ENCODE data around the gene RLN1. TPM values are rescaled to one million over a fixed set of nuclear protein-coding genes. Genes with fewer than 3 reads are reported as not detected.
A peak's percentile ranks its signal among the peaks of the same experiment; 100 is the strongest.
"Not testable (repeated sequence)": the region's sequence is repeated elsewhere in the genome, so short reads cannot be mapped to it uniquely, and the experiment has no call there.

Gene RLN1
- total RNA-seq (2013; cell fraction: nucleolus; rRNA removed): 4.5 and 4.6 TPM in 2 replicates
- 1.1 and 2.0 TPM in 2 replicates for total RNA-seq (2014; rRNA removed)
- 1.5 and 1.6 TPM in 2 replicates for total RNA-seq (2014; rRNA removed; fragmentation: Illumina TruSeq; extraction: Trizol)
- total RNA-seq (2021): 0.80 and 0.90 TPM in 2 replicates
- not detected for polyA plus RNA-seq (2011; ENCODE audit: low read depth)
- polyA plus RNA-seq (2011; rRNA removed): 1.6 and 2.4 TPM in 2 replicates
- polyA plus RNA-seq (2011; cell fraction: cytosol; rRNA removed): 0.72 and 1.2 TPM in 2 replicates
- 0.61 and 0.79 TPM in 2 replicates for polyA plus RNA-seq (2011; cell fraction: nucleus; rRNA removed)
- 0.56 and 0.91 TPM in 2 replicates for polyA plus RNA-seq (2012)
- polyA plus RNA-seq (2014; fragmentation: Illumina TruSeq; extraction: Trizol): 0.82 and 1.6 TPM in 2 replicates
- polyA plus RNA-seq (2014; fragmentation: Nextera tagmentation; extraction: Ambion mirVana): 1 to 10 TPM; 2.7 to 2.8 TPM
- 0.71 and 1.7 TPM in 2 replicates for polyA plus RNA-seq (2014; rRNA removed)
- polyA plus RNA-seq (2016; fragmentation: Nextera tagmentation; extraction: Ambion mirVana): 1 to 10 TPM; 2.4 TPM
- polyA minus RNA-seq (2011; rRNA and poly(A)+ RNA removed): 1.0 and 1.2 TPM in 2 replicates
- polyA minus RNA-seq (2011; cell fraction: cytosol; rRNA and poly(A)+ RNA removed): 1.2 TPM in 1 of 2 replicates, not detected in the other
- 0.73 and 0.86 TPM in 2 replicates for polyA minus RNA-seq (2011; cell fraction: nucleus; rRNA and poly(A)+ RNA removed)
- Bru-seq, nascent RNA: percentile 43 among the genes with signal in this experiment
- BruChase-seq, experiment 1, labeled RNA remaining after a 6-hour chase: percentile 41 among the genes with signal in this experiment
- BruChase-seq, experiment 2, labeled RNA remaining after a 2-hour chase: percentile 33 among the genes with signal in this experiment
- long read RNA-seq, experiment 1, partial matches to known transcripts: 0 of 1 reads
- long read RNA-seq, experiment 1, other reads (novel, unspliced or antisense): 0 of 1 reads
- long read RNA-seq, experiment 2, transcript RLN1-202 (2 exons, 764 nt): major isoform, 6 of 7 reads
- long read RNA-seq, experiment 2, partial matches to known transcripts: 0 of 7 reads
- long read RNA-seq, experiment 2, other reads (novel, unspliced or antisense): 1 of 7 reads

GRCh38 chr9:5338992-5339981 is at the start of gene RLN1:
Gene RLN1 (minus strand): TSS chr9:5339876. CDS start chr9:5339746, 130 bp downstream.
- H3K27me3 ChIP-seq (replicated peaks in 1 of 2; ENCODE audit: control insufficient read depth in 2 of 2, insufficient read depth in 2 of 2, low read length in 1 of 2); DNase-seq (ENCODE audit: low read depth, low spot score); in situ Hi-C loops (cut with MboI); H3K27ac ChIP-seq (ENCODE audit: control insufficient read depth, insufficient read depth); RAD21 ChIA-PET (ENCODE audit: unreplicated experiment); H3K4me1 ChIP-seq (ENCODE audit: control insufficient read depth, insufficient read depth, low read length); SMC1A ChIA-PET (ENCODE audit: uncharacterized antibody, unreplicated experiment); H3K36me3 ChIP-seq (ENCODE audit: control insufficient read depth in 2 of 2, insufficient read depth in 2 of 2, low read length in 1 of 2); H3K79me2 ChIP-seq (ENCODE audit: control insufficient read depth, insufficient read depth, low read length); H4K20me1 ChIP-seq (ENCODE audit: control insufficient read depth, insufficient read depth); POLR2A ChIA-PET; intact Hi-C loops (cut with micrococcal nuclease; ENCODE audit: unreplicated experiment); H3K4me3 ChIP-seq; H3K9me3 ChIP-seq (replicated peaks; ENCODE audit: control insufficient read depth, insufficient read depth, low read length); H3K9ac ChIP-seq (ENCODE audit: control insufficient read depth, insufficient read depth, low read length): not testable (repeated sequence)
- TSS peak; percentile 93 for BruUV-seq (replicated peaks)
- WGBS (ENCODE audit: insufficient coverage, insufficient replicate concordance, low lambda C conversion rate, missing lambda C conversion rate): 12% methylated on average over 14 of the region's 50 CpGs
- ATAC-seq: peak; percentile 100
- peak within 1 kb of the TSS; percentile 80 for H2AFZ ChIP-seq (ENCODE audit: control insufficient read depth, low read depth, low read length)
- FAIRE-seq: peak; percentile 99
- CTCF ChIA-PET: interaction anchor here (1.0 kb wide), 1 partner anchor 19 kb away, joined by 3 read pairs; no protein-coding TSS in a partner anchor
- H3K4me2 ChIP-seq (ENCODE audit: control insufficient read depth, insufficient read depth): peak within 1 kb of the TSS; percentile 71; the same call in 1 of the 2 replicates
